GM12891 (cell line): ENCODE data around the gene TP53I11.

Experiments
- PAX5 ChIP-seq: IDR thresholded peaks from 2 replicates; pipeline ENCODE4 v1.6.1; 2011; ENCODE audit warnings: low read length, moderate library complexity, mild to moderate bottlenecking; ENCODE audit not compliant: insufficient read depth, severe bottlenecking
- POLR2A ChIP-seq: IDR thresholded peaks from 2 replicates; pipeline ENCODE4 v1.6.1; 2011; ENCODE audit warnings: low read depth, low read length, control low read depth
- POLR2AphosphoS5 ChIP-seq: IDR thresholded peaks from 2 replicates; pipeline ENCODE4 v1.6.1; 2011; ENCODE audit warnings: low read depth, low read length, control low read depth
- POU2F2 ChIP-seq: IDR thresholded peaks from 2 replicates; pipeline ENCODE4 v1.6.1; 2011; ENCODE audit warnings: low read depth, mild to moderate bottlenecking, control low read depth, low read length, moderate library complexity
- SPI1 ChIP-seq: IDR thresholded peaks from 2 replicates; pipeline ENCODE4 v1.6.1; 2011; ENCODE audit warnings: low read depth, low read length, control low read depth
- TAF1 ChIP-seq: IDR thresholded peaks from 2 replicates; pipeline ENCODE4 v1.6.1; 2011; ENCODE audit warnings: low read depth, low read length, control low read depth

GRCh38 chr11:44999068-44999467 lies 48.4 kb upstream of the TP53I11 start:
- TF ChIP-seq POLR2A = no peak
- TF ChIP-seq TAF1 = no peak
- no peak for TF ChIP-seq POLR2AphosphoS5
- TF ChIP-seq SPI1 = no peak
- TF ChIP-seq POU2F2 = no peak
- TF ChIP-seq PAX5 = no peak
